HG03060 (cell line): Measurements from ENCODE around the gene FPGS.
A peak's percentile ranks its signal among the peaks of the same experiment; 100 is the strongest.
"Not testable (repeated sequence)": the region's sequence is repeated elsewhere in the genome, so short reads cannot be mapped to it uniquely, and the experiment has no call there.

Source experiments
- ATAC-seq: cut with Tn5 transposase; IDR thresholded peaks from one replicate; pipeline ENCODE4 v1.9.1; 2021; ENCODE audit warnings: low read depth, moderate number of reproducible peaks; ENCODE audit not compliant: unreplicated experiment

The FPGS gene

GRCh38 chr9:127770583-127770904 is 32.1 kb upstream of the FPGS start:
- no peak for ATAC-seq

- peak; percentile 57 for ATAC-seq
These were observed 31.6 kb upstream of the FPGS start for GRCh38 chr9:127770905-127771569.

- ATAC-seq, result no peak
These were observed 31.0 kb upstream of the FPGS start for GRCh38 chr9:127771570-127772189.

- no peak for ATAC-seq
These were observed 30.1 kb upstream of the FPGS start for GRCh38 chr9:127772603-127773002.

GRCh38 chr9:127773272-127773671 is 29.4 kb upstream of the FPGS start:
- ATAC-seq, result no peak

GRCh38 chr9:127773981-127774380 is 28.7 kb upstream of the FPGS start:
- ATAC-seq, result no peak

- no peak for ATAC-seq
These were observed 26.3 kb upstream of the FPGS start for GRCh38 chr9:127776195-127776923.

- no peak for ATAC-seq
These were observed 25.8 kb upstream of the FPGS start for GRCh38 chr9:127776924-127777289.

GRCh38 chr9:127777368-127777980 is 25.2 kb upstream of the FPGS start:
- ATAC-seq, result no peak

- ATAC-seq, result no peak
These were observed 24.2 kb upstream of the FPGS start, which contains the start of gene SH2D3C for GRCh38 chr9:127778280-127779135. SH2D3C (minus strand) TSS chr9:127778666; CDS start chr9:127778627, 39 bp downstream.

- peak; percentile 44 for ATAC-seq
These were observed 23.3 kb upstream of the FPGS start for GRCh38 chr9:127779136-127779981.

GRCh38 chr9:127780126-127780885 is 22.4 kb upstream of the FPGS start:
- ATAC-seq, result no peak

GRCh38 chr9:127780909-127781308 is 21.8 kb upstream of the FPGS start:
- ATAC-seq, result not testable (repeated sequence)

- ATAC-seq, result no peak
These were observed 20.9 kb upstream of the FPGS start for GRCh38 chr9:127781806-127782205.

- ATAC-seq, result no peak
These were observed 19.3 kb upstream of the FPGS start for GRCh38 chr9:127783111-127784008.

- no peak for ATAC-seq
These were observed 17.4 kb upstream of the FPGS start for GRCh38 chr9:127785023-127785932.
